Liver (tissue), 3 donors: ENCODE data around the gene FAT4.

Source experiments
- ATF3 ChIP-seq: IDR thresholded peaks from 2 replicates; pipeline ENCODE4 v1.6.1; 2016; ENCODE audit warnings: antibody characterized with exemption
- CTCF ChIP-seq: fragments of 150-350 bp; IDR thresholded peaks from 2 replicates; pipeline ENCODE4 v1.5.1; 2017; ENCODE audit warnings: improper control_type of control experiment, low read depth, low read length; ENCODE audit not compliant: missing input control
- MAX ChIP-seq: IDR thresholded peaks from 2 replicates; pipeline ENCODE4 v1.6.1; 2016; ENCODE audit warnings: antibody characterized with exemption
- RAD21 ChIP-seq, 2 donors: IDR thresholded peaks; 2 replicates each; pipeline ENCODE4 v1.6.1; 2016; ENCODE audit warnings: antibody characterized with exemption in 2 of 2, mild to moderate bottlenecking in 2 of 2
- REST ChIP-seq: IDR thresholded peaks from 2 replicates; pipeline ENCODE4 v1.6.1; 2016; ENCODE audit warnings: antibody characterized with exemption, mild to moderate bottlenecking
- SP1 ChIP-seq: IDR thresholded peaks from 2 replicates; pipeline ENCODE4 v1.6.1; 2018; ENCODE audit warnings: antibody characterized with exemption, mild to moderate bottlenecking
- TAF1 ChIP-seq: conservative IDR thresholded peaks from 2 replicates; pipeline ENCODE4 v1.6.1; 2016; ENCODE audit warnings: antibody characterized with exemption, mild to moderate bottlenecking
- YY1 ChIP-seq: IDR thresholded peaks from 2 replicates; pipeline ENCODE4 v1.6.1; 2016; ENCODE audit warnings: antibody characterized with exemption, mild to moderate bottlenecking
- ZBTB33 ChIP-seq: IDR thresholded peaks from 2 replicates; pipeline ENCODE4 v1.6.1; 2016; ENCODE audit warnings: antibody characterized with exemption
- donor health status: healthy.
- donor health status: healthy.

- TF ChIP-seq CTCF (no peak), ZBTB33 (no peak), MAX (no peak), REST (no peak), TAF1 (no peak), RAD21 (IDR thresholded peaks at IDR 0.05) (no peak), ATF3 (no peak), YY1 (no peak), SP1 (no peak)
These were observed 44.6 kb downstream of the FAT4 start for GRCh38 chr4:125359363-125359762.
